ENCODE data around the gene ARG1.

ARG1 gene

DNA sequence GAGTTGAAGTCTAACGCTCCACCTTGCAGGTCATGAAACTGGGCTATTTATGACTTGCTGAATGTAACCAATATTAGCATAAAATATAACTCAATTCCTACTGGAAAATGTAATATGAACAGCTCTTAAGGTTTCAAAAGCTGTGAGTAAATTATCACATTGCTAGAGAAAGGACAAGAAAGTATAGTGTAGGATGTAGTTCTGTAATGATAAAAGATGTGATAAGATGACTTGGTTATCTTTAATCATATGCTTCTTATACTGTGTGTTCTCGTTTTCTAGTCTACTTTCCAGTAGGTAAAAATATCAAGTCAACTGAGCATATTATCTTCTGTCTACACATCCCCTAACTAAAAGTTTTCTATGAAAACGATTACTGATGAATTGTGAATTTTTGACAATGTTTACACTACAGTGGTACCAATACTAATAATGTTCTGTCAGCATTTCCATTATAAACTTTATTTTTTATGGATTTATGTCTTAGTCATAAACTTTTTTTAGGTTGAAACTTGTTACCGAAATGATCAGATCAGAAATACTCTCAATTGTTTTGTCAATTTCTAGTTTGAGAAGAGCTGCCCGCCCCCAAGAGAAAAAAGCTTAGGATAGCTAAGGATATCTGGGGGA lies 40.4 kb downstream of the ARG1 start:
- Histone ChIP-seq H3K36me3 (ENCODE audit: control insufficient read depth, insufficient read depth, low read length) (peaks cover 4% of the 10 kb centered on the region), H3K27me3 (replicated peaks; ENCODE audit: control insufficient read depth, insufficient read depth, low read length) (no peaks in the 10 kb centered on the region), H3K4me3 (replicated peaks; ENCODE audit: low read depth, low read length) (no peak overlapping the region)
- TF ChIP-seq, protein P1, sequence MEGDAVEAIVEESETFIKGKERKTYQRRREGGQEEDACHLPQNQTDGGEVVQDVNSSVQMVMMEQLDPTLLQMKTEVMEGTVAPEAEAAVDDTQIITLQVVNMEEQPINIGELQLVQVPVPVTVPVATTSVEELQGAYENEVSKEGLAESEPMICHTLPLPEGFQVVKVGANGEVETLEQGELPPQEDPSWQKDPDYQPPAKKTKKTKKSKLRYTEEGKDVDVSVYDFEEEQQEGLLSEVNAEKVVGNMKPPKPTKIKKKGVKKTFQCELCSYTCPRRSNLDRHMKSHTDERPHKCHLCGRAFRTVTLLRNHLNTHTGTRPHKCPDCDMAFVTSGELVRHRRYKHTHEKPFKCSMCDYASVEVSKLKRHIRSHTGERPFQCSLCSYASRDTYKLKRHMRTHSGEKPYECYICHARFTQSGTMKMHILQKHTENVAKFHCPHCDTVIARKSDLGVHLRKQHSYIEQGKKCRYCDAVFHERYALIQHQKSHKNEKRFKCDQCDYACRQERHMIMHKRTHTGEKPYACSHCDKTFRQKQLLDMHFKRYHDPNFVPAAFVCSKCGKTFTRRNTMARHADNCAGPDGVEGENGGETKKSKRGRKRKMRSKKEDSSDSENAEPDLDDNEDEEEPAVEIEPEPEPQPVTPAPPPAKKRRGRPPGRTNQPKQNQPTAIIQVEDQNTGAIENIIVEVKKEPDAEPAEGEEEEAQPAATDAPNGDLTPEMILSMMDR (IDR thresholded peaks at IDR 0.05; ENCODE audit: insufficient read depth, low read length, poor library complexity, severe bottlenecking) = no peak
- DNase-seq (ENCODE audit: extremely low read depth, insufficient read length) = no peak

DNA sequence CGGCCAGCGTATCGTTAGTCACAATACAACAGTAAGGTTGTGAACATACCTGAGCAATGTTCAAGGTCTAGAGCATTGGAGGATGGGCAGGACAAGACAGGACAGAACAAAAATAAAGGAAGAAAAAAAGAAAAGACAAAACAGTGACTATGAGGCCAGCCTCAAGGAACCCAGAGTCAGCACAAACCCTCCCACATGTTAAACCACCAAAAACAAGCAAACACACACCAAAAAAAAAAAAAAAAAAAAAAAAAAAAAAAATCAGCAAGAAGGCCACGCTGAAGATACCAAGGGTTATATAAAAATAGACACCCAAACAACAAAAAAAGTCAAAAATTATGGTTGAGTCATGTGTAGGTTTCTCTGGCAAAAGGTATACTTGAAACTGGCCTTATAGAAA lies 42.2 kb downstream of the ARG1 start:
- Histone ChIP-seq H3K36me3 (ENCODE audit: control insufficient read depth, insufficient read depth, low read length) (peaks cover 8% of the 10 kb centered on the region), H3K27me3 (replicated peaks; ENCODE audit: control insufficient read depth, insufficient read depth, low read length) (no peaks in the 10 kb centered on the region), H3K4me3 (replicated peaks; ENCODE audit: low read depth, low read length) (no peak overlapping the region)
- TF ChIP-seq, protein P1 (IDR thresholded peaks at IDR 0.05; ENCODE audit: insufficient read depth, low read length, poor library complexity, severe bottlenecking) = no peak
- no peak for DNase-seq (ENCODE audit: extremely low read depth, insufficient read length)

DNA sequence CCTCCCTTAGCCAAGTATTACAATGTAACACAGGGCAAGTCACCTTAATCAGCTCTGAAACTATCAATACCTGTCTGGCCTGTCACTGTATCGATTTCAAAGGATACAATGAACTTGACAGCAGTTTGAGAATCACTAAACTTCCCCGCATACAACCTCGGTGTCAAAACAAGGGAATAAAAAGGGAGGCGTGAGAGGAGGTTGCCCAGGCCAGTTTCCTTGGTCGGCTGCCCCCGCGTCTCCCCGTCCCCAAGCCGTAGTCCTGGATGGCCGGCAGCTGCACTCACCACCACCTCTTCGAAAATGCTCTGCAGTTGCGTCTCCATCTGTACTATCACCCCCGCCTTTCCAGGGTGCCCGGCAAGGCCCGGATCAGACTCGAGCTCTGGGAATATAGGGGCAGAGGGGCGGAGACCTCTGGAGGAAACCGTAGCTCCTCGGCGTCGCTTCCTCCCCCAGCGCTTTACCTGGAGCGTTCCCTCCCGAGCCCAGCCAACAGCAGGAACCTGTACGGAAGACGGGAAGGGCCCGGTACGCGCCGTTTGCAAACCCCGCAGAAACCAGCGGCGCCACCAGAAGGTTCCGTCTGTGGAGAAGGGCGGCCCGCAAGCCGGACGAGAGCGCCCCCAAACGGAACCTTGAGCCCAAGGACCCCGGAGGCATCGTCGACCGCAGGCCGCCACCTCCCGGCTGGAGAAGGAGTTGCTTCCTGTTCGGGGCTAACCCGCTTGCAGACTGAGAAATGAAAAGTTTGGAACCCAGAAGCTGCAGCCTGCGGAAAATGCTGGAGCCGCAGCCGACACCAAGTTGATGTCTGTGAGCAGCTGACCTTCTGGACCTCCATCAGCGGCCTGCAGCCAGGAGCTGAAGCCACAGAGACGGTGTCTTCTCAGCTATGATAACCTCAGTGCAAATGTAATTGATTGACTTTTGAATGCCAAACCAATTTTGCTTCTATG lies 55.0 kb downstream of the ARG1 start, which contains the start of gene MED23:
MED23 (minus strand) TSS at position 519 of the 959 bp plus-strand sequence; CDS start at position 326, 193 bp downstream.
- H3K4me3 ChIP-seq (replicated peaks; ENCODE audit: low read depth, low read length) = peak within 1 kb of the TSS; percentile 92
- TF ChIP-seq, protein P1 (IDR thresholded peaks at IDR 0.05; ENCODE audit: insufficient read depth, low read length, poor library complexity, severe bottlenecking) = peak; percentile 100
- no peaks in the 10 kb centered on the region; the same call in 1 of the 2 replicates for H3K27me3 ChIP-seq (replicated peaks; ENCODE audit: control insufficient read depth, insufficient read depth, low read length)
- peaks cover 4% of the 10 kb centered on the region; the same call in 1 of the 2 replicates for H3K36me3 ChIP-seq (ENCODE audit: control insufficient read depth, insufficient read depth, low read length)
- DNase-seq (ENCODE audit: extremely low read depth, insufficient read length) = peak; percentile 97

DNA sequence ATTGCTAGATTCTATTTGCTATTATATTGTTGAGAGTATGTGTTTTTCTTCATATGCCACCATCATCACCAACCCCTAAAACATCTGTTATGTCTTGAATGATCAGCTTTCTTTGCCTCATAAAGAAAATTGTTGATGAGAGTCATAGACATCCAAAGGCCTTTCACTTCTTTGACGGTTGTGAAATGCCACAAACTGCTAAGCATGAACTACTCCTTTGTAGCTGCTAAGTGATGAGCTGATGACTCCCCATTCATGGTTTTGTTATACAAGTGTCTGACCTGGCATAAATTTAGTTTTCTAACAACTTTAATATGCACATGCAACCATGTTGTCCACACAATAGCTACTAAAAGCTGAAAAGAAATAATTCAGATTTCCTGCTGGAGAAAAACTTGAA lies 55.7 kb downstream of the ARG1 start:
- TF ChIP-seq, protein P1 (IDR thresholded peaks at IDR 0.05; ENCODE audit: insufficient read depth, low read length, poor library complexity, severe bottlenecking) = no peak
- Histone ChIP-seq H3K36me3 (ENCODE audit: control insufficient read depth, insufficient read depth, low read length) (0 out of 2 replicates have a peak, but pooled peaks cover 3% of the 10 kb centered on the region), H3K27me3 (replicated peaks; ENCODE audit: control insufficient read depth, insufficient read depth, low read length) (no peaks in the 10 kb centered on the region; the same call in 1 of the 2 replicates), H3K4me3 (replicated peaks; ENCODE audit: low read depth, low read length) (no peak overlapping the region)
- DNase-seq (ENCODE audit: extremely low read depth, insufficient read length) = no peak

DNA sequence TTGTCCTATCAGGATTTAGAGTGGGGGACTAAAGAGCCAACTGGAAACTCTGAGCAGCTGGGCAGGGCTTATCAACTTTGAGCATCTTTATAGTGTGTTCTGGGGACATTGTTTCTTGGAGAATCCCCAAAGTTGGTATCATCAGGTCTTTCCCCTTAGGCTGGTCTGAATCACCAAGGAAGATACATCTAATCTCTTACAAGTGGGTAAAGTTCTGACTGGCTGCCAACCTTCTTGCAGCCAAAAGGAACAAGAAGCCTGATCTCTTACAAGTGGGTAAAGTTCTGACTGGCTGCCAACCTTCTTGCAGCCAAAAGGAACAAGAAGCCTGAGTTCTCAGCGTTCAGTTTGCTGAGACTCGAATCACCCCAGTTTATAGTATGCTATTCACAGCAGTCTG lies 56.6 kb downstream of the ARG1 start:
- Histone ChIP-seq H3K4me3 (replicated peaks; ENCODE audit: low read depth, low read length) (no peak overlapping the region), H3K36me3 (ENCODE audit: control insufficient read depth, insufficient read depth, low read length) (no peaks in the 10 kb centered on the region), H3K27me3 (replicated peaks; ENCODE audit: control insufficient read depth, insufficient read depth, low read length) (no peaks in the 10 kb centered on the region; the same call in 1 of the 2 replicates)
- TF ChIP-seq, protein P1 (IDR thresholded peaks at IDR 0.05; ENCODE audit: insufficient read depth, low read length, poor library complexity, severe bottlenecking) = no peak
- DNase-seq (ENCODE audit: extremely low read depth, insufficient read length) = no peak

All from GM06990 (cell line).